UCSD-AML1 (cell line): Measurements from ENCODE around the gene KNSTRN.
A peak's percentile ranks its signal among the peaks of the same experiment; 100 is the strongest.

Source experiments
- DNase-seq: peaks from one replicate; lab custom pipeline; 2025; ENCODE audit not compliant: unreplicated experiment; lab: John Stamatoyannopoulos, UW

KNSTRN gene

GRCh38 chr15:40345225-40345866 is 37.2 kb upstream of the KNSTRN start:
- no peak for DNase-seq

DNA sequence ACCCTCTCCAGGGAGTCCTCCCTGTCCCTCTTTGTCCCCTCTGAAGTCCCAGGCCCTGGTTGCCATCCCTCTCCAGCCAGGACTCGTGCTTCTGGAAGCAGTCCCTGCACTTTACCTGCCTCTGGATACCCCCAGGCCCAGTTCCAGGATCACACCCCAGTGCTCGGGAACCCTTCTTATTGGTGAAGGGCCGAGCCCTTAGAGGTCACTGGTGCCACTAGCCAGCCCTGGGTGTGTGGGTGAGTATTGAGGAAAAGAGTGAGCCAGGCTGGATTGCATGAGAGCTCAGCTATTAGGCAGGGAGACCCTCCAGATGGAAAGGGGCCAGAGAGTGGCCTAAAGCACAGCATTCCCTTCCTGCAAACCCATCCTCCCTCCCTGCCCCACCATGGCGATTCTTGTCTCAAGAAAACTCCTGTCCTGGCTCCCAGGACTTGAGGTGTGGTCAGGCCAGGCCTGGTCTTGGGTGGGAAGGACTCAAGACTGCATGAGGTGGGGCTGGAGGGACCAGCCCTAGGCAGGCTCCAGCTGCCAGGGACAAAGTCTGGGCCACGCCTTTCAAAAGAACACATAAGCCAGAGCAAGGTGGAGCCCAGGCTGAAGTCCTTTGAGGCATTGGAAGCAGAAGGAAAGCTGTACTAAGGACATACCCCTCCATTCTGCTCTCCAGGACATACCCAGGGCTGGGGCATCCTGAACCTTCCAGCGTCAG is 36.5 kb upstream of the KNSTRN start:
- no peak for DNase-seq

GRCh38 chr15:40346579-40347558 is 35.7 kb upstream of the KNSTRN start:
- no peak for DNase-seq

DNA sequence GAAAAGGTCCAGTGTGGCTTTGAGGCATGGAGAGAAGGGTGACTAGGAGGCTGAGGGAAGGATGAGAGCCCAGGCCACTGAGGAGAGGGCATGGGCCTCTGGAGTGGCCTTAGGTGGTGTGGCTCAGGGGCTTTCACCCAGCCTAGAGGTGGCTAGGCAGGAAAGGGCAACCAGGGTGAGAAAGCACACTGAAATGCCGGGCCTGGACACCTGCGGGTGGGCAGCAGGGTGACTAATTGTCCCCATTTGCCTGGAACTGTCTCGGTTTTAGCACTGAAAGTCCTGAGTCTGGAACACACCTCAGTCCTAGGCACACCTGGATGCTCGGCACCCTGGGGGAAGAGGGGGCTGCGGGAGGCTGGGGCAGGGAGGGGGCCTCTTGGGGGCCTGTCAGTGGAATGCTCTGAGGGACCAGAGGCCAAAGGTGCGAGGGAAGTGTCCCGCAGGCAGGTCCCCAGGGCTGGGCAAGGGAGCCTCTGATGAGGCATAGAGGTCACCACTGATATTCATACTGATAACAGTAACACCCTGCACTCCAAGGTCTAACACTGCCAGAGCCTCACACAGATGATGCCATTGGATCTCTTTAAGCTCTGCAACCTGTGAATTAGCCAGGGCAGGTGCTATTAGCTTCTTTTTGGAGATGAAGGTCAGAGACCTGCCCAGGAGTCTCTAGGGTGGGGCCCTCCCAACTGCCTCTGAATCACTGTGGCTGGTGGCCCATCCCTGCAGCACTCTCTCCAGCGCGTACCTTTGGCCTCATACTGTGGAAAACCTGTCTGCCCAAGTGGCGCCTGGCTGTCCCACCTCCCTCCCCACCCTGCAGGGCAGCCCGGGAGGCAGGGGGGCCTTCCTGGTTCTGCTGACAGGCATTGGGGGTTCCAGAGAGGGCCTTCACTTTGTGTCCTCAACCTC is 34.7 kb upstream of the KNSTRN start:
- no peak for DNase-seq

- no peak for DNase-seq
Measured at GRCh38 chr15:40348474-40348870, 34.0 kb upstream of the KNSTRN start.

DNA sequence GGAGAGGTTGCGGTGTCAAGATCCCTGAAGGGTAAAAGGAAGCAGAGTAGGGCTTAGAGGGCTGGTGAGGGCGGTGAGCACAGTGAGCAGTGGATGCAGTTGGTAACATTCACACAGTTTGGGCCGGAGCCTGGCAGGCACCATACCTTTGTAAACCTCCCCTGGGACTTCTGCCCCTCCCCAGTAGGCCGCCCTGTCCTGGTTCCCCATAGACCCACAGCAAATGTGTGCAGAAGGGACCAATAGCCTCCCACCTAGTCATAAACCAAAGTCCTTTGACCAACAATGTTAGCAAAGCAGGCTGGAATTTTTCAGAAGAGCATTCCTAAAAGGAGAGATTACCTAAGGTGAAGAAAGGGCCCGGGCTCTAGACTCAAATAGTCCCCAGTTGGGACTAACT is 33.4 kb upstream of the KNSTRN start:
- DNase-seq = no peak

GRCh38 chr15:40352281-40352901 is 30.1 kb upstream of the KNSTRN start:
- DNase-seq = no peak

GRCh38 chr15:40353697-40354096 is 28.8 kb upstream of the KNSTRN start:
- no peak for DNase-seq

DNA sequence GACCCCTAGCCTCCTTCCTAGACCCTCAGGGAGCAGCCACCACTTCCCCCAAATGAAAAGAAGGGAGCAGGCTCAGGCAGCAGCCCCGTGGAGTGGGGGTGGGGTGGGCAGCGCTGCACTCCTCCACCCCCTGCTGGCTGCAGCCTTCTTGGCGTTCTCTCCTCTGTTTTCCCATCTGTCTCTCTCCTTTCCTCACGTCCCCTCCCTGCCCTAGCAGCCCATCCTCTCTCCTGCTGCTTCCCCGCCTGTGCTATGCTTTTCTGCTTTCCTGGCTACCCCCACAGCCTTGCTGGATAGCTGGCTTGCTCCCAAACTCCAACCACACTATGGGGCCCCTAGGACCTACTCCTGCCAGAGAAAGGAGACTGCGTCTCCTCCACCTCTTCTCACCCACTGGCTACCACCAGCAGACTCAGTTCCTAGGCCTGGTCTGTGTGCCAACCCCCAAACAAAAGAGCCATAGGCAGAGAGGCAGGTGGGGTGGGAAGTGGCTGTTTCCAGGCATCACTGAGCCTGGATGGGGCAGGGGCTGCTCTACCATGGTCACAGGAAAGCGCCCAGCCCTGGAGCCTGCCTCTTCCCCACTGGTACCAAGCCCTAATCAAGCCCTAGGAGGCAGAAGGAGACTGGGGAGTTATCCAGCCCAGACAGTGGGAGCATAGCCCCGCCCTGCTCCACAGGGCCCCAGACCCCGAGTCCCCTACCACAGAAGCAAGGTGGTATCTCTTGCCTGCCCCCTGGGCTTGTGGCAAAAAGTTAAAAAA is 27.9 kb upstream of the KNSTRN start:
- DNase-seq = peak; percentile 38

- DNase-seq = no peak
Measured at GRCh38 chr15:40355976-40356585, 26.4 kb upstream of the KNSTRN start.

- no peak for DNase-seq
Measured at GRCh38 chr15:40357246-40357645, 25.3 kb upstream of the KNSTRN start.

GRCh38 chr15:40357723-40358470 is 24.6 kb upstream of the KNSTRN start, which contains the start of gene DISP2:
TSS of gene DISP2 (plus strand) at chr15:40358219. CDS start at chr15:40358322, 103 bp downstream.
- peak; percentile 88 for DNase-seq

- peak; percentile 59 for DNase-seq
Measured at GRCh38 chr15:40358471-40359353, 23.8 kb upstream of the KNSTRN start.

- no peak for DNase-seq
Measured at GRCh38 chr15:40360015-40360414, 22.5 kb upstream of the KNSTRN start.

- no peak for DNase-seq
Measured at GRCh38 chr15:40361640-40362039, 20.9 kb upstream of the KNSTRN start.

DNA sequence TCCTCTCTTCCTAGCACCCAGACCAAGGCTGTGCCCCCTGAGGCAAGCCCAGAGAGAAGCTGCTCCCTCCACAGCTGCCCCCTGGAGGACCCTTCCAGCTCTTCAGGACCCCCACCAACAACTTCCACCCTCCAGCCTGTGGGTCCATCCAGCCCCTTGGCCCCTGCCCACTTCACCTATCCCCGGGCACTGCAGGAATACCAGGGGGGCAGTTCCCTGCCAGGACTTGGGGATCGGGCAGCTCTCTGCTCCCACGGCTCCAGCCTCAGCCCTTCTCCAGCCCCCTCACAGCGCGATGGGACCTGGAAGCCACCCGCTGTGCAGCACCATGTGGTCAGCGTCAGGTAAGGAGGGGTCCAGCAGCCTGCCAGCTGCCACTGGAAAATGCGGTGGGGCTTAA is 18.9 kb upstream of the KNSTRN start:
- no peak for DNase-seq

GRCh38 chr15:40364251-40364650 is 18.3 kb upstream of the KNSTRN start:
- no peak for DNase-seq
